GM21360 (cell line): ENCODE measurements around the gene HOXB6.

Source experiments
- ATAC-seq: cut with Tn5 transposase; IDR thresholded peaks from one replicate; pipeline ENCODE4 v1.9.1; 2021; ENCODE audit warnings: mild to moderate bottlenecking, moderate library complexity; ENCODE audit not compliant: unreplicated experiment

The HOXB6 gene

DNA sequence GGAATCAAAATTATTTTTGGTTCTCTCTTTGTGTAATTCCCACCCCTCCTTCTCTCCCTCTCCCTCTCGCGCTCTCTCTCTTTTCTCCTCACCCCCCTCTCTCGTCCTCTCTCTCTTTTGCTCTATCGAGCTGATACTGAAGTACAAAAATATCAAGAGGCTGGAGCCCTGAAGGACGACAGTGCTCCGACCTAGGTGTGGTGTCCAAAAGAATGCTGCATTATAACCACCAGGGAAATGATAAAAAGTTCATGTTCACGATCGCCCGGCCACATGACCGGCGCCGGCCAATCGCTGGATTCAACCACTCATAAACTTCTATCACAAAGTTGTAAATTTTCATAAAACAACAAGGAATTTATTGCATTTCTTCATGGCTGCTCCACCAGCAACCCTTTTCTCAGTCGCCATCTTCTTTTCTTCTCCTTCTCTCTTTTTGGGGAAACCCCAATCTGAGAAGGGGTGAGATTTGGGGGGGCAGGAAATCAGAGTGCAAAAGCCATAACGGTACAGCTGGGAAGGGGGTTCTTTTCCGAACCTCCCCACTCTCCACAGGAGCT is at the start of gene HOXB6:
Gene HOXB6 (minus strand): TSS at position 217 of the 560 bp plus-strand sequence. CDS start 6,836 bp downstream, outside the sequence.
- ATAC-seq, result no peak

DNA sequence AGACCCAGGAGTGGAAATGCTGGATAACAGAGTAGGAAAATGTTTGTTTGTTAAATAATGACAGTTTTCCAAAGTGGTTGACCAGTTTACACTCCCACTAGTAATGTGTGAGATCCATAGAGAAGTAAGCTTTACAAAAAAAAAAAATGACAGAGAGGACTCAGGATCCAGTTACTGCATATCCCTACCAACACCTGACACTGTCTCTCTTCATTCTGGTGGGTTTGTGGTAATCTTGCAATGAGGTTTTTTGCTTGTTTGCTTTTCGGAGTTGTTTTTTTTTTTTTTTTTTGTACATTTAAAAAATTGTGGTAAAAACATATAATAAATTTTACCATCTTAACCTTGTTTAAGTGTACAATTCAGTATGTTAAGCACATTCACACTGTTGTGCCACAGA is 45.0 kb upstream of the HOXB6 start:
- ATAC-seq, result no peak

DNA sequence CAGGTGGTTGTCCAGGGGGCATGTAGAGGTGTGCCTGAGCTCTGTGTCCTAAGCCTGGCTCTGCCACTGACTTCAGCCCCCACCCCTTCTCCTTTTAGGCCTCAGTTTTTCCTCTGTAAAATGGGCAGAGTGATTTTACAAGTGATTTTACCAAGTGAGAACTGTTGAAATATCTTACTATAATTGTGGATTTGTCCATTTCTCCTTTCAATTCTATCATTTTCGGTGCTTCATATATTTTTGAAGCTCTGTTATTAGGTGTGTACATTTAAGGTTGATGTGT is 43.1 kb upstream of the HOXB6 start:
- ATAC-seq, result no peak

DNA sequence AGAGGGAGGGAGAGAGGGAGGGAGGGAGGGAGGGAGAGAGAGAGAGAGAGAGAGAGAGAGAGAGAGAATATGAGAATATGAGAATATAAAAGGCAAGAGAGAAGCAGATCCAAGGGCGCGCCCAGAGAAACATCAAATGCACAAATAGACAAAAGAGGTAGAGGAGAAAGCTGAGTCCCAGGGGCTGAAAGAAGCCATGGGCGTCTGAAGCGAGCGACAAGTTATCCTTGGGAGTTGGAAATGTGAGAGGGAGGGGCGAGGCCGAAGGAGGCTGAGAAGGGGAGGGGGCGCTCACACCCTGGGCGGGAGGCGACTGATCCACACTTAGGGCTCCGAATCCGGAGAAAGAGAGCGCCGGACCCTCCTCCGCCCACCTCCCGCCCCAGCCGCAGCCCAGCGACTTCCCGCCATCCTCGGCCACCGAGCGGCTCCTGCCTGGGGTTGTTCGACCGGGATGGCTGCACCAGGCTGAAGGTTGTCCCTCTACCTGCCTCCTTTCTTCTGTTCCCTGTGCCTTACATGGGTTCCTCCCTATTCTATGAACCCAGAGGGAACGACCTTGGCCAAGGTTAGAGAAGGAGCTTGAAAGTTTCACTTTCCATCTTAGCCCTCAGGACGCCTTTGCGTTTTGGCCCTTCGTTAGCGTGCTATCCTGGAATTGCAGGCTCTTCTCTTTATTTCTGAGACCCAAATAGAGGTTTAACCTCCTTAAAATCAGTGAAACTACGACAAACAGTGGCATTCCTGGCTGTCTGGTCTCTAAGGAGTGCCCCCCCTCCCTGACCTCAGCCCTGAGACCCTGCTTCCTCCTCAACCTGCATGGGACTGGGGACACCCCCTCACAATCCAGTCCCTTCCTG is 42.5 kb upstream of the HOXB6 start:
- ATAC-seq, result no peak

DNA sequence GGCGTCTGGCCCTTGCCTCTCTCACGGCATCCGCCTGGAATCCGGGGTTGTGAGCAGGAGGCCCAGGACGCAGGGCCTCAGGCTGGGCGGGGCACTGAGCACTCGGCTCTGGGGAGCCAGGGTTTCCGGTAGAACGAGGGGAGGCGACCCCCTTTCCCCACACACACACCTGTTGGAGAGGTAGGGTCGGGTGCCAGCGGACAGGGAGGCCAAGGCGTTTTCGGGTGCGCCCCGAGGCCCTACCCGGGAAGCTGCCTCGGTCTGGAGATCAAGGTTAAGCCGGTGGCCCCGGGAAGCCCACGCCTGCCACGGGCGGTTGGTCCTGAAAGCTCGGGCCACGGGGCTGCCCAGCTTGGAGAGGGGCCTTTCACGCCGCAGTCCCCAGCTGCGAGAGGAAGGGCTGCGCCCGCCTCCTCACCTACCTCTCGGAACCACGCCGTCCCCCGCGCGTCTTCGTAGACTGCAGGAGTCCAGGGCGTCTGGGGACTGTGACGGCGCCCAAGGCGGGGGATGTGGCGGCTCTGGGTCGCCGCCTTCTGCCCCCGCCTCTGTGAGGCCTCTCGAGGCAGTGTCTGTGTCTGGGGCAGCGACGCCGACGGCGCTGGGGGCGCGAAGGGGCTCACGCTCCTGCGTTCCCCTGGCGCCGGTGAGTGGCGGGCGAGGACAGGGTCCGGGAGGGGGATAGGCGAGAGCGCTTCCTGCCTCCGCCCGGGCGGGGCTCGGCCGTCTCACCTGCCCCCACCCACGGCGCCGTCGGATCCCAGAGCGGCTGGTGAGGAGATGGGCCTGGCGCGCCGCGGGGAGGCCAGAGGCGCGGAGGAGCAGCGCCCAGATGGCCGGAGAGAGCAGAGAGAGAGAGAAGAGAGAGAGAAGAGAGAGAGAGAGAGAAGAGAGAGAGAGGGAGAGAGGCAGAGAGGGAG is 41.7 kb upstream of the HOXB6 start:
- ATAC-seq, result no peak

DNA sequence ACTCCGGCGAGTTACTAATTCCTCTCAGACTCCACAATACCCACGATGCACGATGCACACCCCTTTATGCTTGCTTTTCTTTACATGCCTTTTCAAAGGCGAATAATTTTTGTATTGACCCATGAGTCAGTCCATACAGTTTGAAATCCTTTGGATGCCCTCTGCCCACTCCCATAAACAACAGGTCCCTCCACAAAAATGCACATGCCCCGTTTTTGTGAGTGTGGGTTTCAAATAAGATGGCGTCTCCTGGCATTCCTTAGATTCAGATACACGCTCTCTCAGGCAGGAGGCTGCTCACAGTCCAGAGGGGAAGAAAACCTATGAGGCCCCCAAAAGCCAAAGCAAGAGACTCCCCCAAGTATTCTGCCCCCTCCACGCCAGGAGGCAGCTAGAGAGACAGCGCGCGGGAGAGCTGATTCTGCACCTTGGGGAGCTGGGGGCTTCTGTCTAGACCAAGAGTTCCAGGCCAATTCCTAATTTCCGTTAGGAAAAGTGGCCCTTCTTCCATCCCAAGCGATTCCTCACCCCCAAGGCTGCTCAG is 40.9 kb upstream of the HOXB6 start:
- ATAC-seq, result no peak

DNA sequence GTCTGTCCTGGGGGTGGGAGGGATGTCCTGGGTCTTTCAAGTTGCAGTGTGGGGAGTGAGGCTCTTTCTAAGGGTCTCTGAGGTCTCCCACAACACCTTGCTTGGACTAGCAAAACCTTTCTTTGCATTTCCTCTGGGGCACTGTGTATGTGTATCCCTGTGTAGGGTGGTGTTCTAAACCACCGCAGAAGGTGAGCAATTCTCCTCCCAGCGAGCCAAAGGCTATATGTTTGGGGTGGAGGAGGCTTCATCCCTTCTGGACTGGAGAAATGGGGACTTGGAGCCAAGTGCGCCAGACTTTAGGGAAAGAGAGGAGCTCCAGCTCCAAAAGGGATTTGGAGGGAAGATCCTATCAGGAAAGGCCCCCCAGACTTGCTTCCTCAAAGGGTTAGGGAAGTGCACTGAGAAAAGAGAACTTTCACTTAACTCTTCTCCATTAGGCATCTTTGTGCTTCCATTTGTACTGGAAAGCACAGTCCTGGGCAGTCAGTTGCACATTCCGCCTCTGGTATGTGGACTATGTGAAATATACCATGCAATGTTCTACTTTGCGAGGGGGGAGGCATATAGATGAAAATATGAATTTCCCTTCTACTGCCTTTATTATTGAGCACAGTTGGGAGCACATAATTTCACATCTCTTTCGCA is 40.2 kb upstream of the HOXB6 start:
- no peak for ATAC-seq

DNA sequence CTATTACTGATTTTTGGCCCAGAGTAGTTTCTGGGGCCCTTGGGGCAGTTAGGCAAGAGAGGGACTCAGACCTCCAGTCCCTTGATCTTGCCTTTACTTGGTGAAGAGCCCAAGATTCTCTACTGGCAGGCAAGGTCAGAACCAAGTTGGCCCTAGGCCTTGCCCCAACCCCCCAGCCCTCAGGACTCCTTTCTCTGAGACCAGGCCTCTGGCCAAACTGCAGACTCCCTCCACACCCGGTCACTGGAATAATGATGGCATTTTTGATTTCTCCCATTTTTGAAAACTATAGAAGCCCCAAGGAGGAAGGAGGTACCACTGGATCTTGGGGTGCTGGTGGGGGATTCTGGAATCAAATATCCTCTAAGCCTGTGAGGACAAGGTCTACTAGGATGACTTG is 39.4 kb upstream of the HOXB6 start:
- no peak for ATAC-seq

DNA sequence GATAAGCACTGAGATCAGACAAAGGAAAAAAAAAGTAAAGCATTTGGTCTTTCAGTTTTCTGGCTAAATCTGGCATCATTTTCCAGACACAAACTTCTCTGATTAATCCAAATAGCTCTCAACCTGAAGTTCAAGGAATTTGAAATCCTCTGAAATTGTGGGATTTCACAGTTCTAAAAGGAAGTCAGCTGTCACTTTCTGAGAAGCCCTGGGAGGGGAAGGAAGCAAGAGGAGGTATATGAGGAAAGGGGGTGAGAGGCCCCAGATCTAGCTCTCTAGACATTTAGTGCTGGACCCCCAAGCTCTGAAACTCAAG is 38.9 kb upstream of the HOXB6 start:
- ATAC-seq, result no peak

DNA sequence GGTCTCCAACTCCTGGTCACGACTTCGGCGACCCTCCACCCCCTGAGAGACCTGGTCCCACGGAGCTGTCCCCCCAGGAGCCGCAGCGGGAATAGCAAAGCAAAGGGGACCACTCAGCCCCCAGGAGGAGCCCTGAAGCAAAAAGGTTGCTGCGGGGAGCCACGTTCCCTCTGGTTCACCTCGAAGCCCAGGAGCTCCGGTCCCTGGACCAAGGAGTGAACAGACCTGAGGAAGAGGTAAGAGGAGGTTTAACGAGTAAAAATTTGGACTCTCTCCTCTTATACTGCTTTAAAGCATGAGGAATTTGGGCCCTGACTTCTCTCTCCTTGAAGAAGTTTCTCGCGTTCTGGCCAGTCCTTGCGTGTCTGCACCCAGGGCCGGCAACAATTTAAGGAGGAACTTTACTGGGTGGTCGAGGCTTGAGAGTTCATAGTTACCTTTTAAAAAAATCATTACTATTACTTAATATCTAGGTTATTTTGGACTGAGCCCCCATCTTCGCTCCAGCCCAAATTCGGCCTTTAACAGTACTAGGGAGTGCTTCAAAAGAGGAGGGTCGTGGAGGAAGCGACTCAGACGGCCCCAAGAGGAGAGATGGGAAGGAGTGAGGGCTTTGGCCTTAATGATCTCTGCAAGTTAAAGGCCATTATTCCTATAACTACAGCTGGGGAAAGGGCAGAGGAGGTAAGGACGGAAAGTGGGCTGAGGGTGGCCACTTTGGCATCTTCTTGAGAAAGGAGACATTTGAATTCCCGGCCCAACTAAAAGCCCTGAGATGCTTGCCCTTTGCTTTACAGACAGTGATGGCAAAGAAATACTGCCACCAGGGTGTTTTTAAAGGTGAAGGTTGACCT is 38.3 kb upstream of the HOXB6 start:
- no peak for ATAC-seq

DNA sequence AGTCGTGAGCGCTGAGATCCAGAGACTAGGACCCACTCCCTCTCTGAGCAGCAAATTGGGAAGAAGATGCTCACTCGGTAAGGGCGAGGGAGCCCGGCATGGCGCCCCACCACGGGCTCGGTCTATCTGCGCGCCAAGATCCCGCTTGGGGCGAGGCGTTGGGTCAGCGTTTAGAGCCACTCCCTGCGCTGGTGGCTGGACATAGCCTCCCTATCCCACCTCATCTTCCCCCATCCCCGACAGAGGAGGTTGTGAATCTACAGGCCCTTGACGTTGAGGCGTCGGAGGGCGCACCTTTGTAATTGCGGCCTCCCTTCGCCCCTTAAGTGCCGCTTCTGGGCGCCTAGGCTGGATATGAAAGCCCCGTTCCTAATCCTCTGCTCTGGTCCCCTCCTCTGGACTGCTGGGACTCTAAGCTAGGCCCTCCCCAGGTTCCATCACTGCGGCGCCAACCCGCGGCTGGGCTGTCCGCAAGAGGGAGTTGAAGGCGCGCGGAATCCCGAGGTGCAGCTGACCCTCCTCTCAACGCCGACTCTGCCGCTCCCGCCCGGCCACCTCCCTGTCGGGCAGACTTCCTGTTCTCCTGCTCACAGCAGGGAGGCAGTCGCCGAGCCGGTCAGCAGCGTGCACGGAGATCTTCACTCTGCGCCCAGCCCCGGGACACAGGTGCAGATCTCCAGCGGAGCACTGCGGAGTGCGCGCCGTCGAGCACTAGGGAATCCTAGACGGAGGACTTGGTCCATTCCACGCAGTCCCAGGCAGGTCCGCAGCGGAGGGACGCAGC is 37.5 kb upstream of the HOXB6 start:
- ATAC-seq, result no peak

DNA sequence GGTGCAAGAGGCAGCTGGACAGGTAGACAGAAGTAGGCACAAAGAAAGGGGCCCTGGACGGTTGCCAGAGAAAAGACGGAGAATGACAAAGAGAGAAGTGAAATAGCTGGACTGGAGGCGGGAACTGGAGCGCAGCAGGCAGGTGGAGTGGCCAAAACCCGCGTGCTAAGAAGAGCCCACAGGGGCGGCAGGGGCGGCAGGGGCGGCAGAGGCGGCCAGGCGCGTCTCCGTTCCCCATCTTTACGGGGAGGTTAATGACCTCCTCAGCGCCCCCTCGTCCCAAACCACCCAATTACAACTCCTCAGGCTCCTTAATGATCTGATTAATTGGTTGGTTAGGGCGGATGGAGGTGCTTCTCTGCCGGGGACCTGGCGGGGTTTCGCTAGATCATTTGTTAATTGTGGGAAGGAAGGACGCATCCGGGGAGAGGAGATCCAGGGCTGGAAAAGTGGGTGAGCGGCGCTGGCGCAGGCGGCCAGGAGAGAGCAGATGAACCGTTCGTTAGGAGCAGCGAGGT is 36.8 kb upstream of the HOXB6 start:
- ATAC-seq, result no peak

DNA sequence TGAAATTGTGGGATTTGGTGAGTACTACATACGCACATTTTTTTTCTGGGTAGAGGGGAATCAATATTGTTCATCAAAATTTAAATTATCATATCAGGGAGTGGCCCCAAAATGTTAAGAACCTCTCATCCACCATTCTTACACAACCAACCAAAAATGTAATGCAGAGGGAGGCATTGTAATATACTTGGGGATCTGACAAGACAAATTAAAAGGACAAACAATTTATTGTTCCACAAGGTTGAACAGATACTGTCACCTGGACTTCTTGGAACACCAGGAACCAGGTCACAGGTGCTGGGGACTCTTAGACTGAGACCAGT is 36.0 kb upstream of the HOXB6 start:
- ATAC-seq, result no peak

DNA sequence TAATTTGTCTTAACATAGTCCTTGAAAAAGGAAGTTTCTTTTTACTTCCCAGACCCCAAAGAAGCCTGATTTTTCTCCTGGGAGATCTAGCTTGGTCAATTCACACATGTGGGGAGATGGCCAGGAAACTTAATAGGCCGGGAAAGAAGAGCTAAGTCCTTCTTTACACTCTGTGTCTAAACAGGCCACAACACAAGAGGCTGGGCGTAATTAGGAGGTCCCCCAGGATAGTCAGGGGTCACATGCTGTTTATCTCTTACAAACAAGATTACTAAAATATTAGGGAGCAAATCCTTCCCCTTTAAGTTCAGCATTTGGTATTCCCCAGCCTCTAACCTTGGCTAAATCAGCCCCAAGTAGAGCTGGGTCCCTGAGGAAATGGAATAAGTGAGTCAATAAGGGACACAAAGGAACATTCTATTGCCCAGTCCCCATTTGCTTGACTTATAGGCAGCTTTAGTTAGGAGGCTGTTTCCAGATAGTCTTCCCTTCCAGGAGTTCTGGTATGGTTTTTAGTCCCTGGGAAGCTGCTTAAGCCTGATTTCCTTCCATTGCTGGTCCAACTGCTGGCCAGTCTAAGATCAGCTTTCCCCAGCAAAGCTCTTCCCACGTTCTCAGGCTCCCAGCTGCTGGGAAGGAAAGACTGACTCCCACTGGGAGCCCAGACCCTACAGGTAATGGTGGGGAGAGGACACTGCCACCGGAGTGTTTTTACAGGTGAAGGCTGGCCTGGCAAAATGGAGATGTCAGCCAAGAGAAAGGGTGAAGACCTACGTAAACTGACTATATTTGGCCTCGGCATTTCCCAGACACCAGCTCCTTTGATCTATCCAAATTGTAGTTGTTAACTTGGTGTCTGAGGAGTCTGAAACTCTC is 35.4 kb upstream of the HOXB6 start:
- ATAC-seq, result no peak

DNA sequence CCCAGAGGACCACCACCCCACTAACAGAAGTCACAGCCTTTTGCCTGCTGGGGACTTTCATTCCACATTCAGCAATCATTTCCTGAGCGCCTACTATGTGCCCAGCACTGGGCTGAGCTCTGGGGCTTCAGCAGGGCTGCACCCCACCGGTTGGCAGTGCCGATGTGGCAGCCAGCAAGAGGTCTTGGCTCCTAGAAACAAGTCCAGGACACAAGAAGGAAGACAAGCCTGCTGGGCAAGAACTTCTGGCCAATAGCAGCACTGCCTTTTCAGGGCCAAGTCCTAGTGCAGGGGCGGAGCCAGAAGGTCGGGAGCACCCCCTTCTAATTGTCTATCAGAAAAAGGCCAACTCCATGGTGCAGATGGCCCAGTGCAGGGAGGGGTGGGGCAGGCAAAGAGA is 34.4 kb upstream of the HOXB6 start:
- ATAC-seq, result no peak

DNA sequence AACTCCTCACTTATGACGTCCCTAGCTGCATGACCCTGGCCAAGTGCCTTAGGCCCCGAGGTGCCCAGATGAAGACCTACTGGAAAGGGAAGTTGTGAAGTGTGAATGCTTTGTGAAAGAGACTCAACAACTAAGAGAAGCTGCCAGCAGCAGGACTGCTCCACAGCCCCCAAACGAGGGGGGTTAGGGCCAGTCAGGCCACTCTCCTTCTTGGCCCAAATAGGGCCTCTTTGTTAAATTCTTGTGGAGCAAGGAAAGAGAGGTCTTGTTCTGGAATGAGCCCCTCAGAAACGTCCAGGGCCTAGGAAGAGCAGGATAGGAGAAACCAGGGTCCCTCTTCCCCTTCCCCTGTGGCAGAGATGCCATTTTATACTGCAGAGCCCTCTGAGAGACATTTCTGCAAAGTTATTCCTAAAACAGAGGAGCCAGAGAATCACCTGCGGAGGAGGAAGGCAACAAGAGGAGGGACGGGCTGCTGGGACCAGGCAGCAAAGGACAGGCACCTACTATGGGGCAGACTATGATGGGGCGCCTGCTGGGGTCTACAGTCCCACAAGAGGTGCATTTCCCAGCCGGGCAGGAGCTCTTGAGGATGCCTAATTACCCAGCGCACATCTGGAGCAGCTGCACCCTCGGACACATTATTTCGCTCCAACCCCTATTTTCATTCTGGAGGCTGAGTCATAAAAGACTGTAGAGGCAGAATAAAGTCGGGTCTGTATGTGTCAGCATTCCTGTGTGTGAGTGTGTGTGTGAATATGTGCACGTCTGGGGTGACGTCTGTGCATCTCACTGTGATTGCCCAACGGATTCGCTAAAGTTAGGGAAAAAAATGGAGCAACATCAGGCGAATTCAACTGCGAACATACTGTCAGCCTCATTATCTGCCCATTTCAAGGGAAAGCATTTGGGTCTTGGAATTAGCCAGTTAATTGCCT is 32.8 kb upstream of the HOXB6 start:
- no peak for ATAC-seq
